Gastroesophageal sphincter (tissue), 3 donors: Measurements from ENCODE around the gene GRIN1.

Source experiments
- EP300 ChIP-seq: sonication (generic); formaldehyde crosslinking; IDR thresholded peaks from one replicate; pipeline ENCODE4 v1.6.1; 2017; ENCODE audit warnings: antibody characterized with exemption, mild to moderate bottlenecking
- TF ChIP-seq, protein P1 (sequence below), 4 experiments: fragments of 200-600 bp in 2 of 4; fragments of 450-650 bp in 2 of 4; sonication (generic) in 1 of 4; IDR thresholded peaks; one replicate each; pipeline ENCODE4 v1.5.1; 2017 to 2019; ENCODE audit warnings: antibody characterized with exemption in 4 of 4, mild to moderate bottlenecking in 2 of 4, moderate library complexity in 2 of 4

DNA sequence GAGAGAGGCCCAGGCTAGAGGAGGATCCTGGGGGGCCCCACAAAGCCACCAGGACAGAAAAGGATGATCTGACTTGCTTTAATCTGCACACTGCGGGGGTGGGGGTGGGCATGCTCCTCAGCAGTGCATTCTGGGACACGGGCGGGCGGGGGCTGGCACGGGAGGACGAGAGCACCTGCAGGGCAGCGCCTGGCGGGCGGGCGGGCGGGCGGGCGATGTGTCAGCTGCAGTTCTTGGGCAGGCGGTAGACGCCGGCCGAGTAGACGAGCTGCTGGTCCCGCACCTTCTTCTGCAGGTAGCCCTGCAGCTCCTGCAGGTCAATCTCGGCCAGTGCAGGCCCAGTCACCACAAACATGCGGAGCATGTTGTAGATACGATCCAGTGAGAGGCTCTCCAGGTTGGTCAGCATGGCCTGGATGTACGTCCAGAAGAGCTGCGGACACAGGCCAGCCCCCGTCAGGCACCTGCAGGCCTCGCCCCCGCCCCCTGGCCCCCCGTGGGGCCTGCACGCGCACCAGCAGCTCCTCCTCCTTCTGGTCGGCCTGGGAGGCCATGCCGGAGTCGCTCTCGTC is 35.9 kb downstream of the GRIN1 start:
- TF ChIP-seq EP300: no peak
- TF ChIP-seq, protein P1, sequence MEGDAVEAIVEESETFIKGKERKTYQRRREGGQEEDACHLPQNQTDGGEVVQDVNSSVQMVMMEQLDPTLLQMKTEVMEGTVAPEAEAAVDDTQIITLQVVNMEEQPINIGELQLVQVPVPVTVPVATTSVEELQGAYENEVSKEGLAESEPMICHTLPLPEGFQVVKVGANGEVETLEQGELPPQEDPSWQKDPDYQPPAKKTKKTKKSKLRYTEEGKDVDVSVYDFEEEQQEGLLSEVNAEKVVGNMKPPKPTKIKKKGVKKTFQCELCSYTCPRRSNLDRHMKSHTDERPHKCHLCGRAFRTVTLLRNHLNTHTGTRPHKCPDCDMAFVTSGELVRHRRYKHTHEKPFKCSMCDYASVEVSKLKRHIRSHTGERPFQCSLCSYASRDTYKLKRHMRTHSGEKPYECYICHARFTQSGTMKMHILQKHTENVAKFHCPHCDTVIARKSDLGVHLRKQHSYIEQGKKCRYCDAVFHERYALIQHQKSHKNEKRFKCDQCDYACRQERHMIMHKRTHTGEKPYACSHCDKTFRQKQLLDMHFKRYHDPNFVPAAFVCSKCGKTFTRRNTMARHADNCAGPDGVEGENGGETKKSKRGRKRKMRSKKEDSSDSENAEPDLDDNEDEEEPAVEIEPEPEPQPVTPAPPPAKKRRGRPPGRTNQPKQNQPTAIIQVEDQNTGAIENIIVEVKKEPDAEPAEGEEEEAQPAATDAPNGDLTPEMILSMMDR (IDR thresholded peaks at IDR 0.05): no peak
